T-cell (primary cell): ENCODE measurements around the gene NECAB2. TPM values are rescaled to one million over a fixed set of nuclear protein-coding genes. Genes with fewer than 3 reads are reported as not detected.

Source experiments
- ATAC-seq, 4 experiments: fragments of 200-7000 bp in 3 of 4; fragments of 150-1000 bp in 1 of 4; cut with Tn5 transposase; replicated peaks in 1 of 4; 1 replicate in 3 of 4; 2 replicates in 1 of 4; pipeline ENCODE4 v1.10.0; 2021; ENCODE audit warnings: moderate library complexity in 3 of 4, mild to moderate bottlenecking in 2 of 4, moderate number of reproducible peaks in 1 of 4
- CTCF ChIA-PET, 2 donors: fragments of 300-600 bp; sonication (Branson Sonifier 250); formaldehyde crosslinking; loops; one replicate each; lab custom pipeline; 2022; ENCODE audit warnings: antibody characterized with exemption in 2 of 2; lab: Charles Lee
- POLR2A ChIA-PET, 2 donors: fragments of 300-600 bp; sonication (Branson Sonifier 250); formaldehyde crosslinking; loops; one replicate each; lab custom pipeline; 2022; ENCODE audit warnings: antibody characterized with exemption in 2 of 2; lab: Charles Lee
- DNase-seq, 35 experiments: peaks; one replicate each; pipeline versions ENCODE4 v3.0.0 to v3.0.0-alpha.2; 2013 to 2023
- H3K27ac ChIP-seq: one replicate; pipeline ENCODE4 v1.5.1; 2013; ENCODE audit warnings: low read length
- H3K27me3 ChIP-seq, 2 experiments: replicated peaks in 1 of 2; 1 replicate in 1 of 2; 2 replicates in 1 of 2; pipeline versions ENCODE4 v1.6.1 to v1.7.0; 2013; ENCODE audit warnings: low read length in 1 of 2, mixed read lengths in 1 of 2; ENCODE audit not compliant: control insufficient read depth in 2 of 2, insufficient read depth in 2 of 2; ENCODE audit errors: extremely low read depth in 1 of 2
- H3K36me3 ChIP-seq, 2 donors: 1 replicate in 1 of 2; 2 replicates in 1 of 2; pipeline versions ENCODE4 v1.6.1 to v1.7.0; 2013; ENCODE audit warnings: low read length in 1 of 2; ENCODE audit not compliant: control insufficient read depth in 2 of 2, insufficient read depth in 1 of 2; ENCODE audit errors: extremely low read depth in 1 of 2
- H3K4me1 ChIP-seq, 2 experiments: 1 replicate in 1 of 2; 2 replicates in 1 of 2; pipeline versions ENCODE4 v1.6.1 to v1.7.0; 2013; ENCODE audit warnings: low read length in 2 of 2, mixed read lengths in 1 of 2; ENCODE audit not compliant: insufficient read depth in 2 of 2, control insufficient read depth in 1 of 2; ENCODE audit errors: extremely low read depth in 1 of 2
- H3K4me3 ChIP-seq, 2 donors: 1 replicate in 1 of 2; 2 replicates in 1 of 2; pipeline versions ENCODE4 v1.5.1 to v1.7.0; 2013; ENCODE audit warnings: mild to moderate bottlenecking in 2 of 2, low read length in 1 of 2, moderate library complexity in 1 of 2; ENCODE audit not compliant: control insufficient read depth in 1 of 2; ENCODE audit errors: extremely low read depth in 1 of 2
- H3K9me3 ChIP-seq: 2 replicates; pipeline ENCODE4 v1.7.0; 2013
- H3K27ac Mint-ChIP-seq, 2 donors: one replicate each; pipeline ENCODE4 v1.8.0; 2020 to 2021; ENCODE audit warnings: mild to moderate bottlenecking in 2 of 2, mixed read lengths in 2 of 2
- H3K27me3 Mint-ChIP-seq, 2 donors: one replicate each; pipeline ENCODE4 v1.8.0; 2021 to 2022; ENCODE audit warnings: mixed read lengths in 2 of 2
- H3K36me3 Mint-ChIP-seq: one replicate; pipeline ENCODE4 v1.8.0; 2021; ENCODE audit warnings: mixed read lengths
- H3K4me1 Mint-ChIP-seq, 3 donors: one replicate each; pipeline ENCODE4 v1.8.0; 2020 to 2022; ENCODE audit warnings: mixed read lengths in 3 of 3, mild to moderate bottlenecking in 1 of 3
- H3K4me3 Mint-ChIP-seq, 3 donors: one replicate each; pipeline ENCODE4 v1.8.0; 2020 to 2022; ENCODE audit warnings: mild to moderate bottlenecking in 3 of 3, mixed read lengths in 3 of 3, moderate library complexity in 3 of 3
- H3K9me3 Mint-ChIP-seq, 3 donors: one replicate each; pipeline ENCODE4 v1.8.0; 2020 to 2022; ENCODE audit warnings: mixed read lengths in 3 of 3
- WGBS: methylation state at CpG from one replicate; pipeline ENCODE4 v1.1.5; 2013; ENCODE audit warnings: missing lambda C conversion rate; ENCODE audit not compliant: insufficient coverage; 5-methylcytosine and 5-hydroxymethylcytosine counted together
- total RNA-seq, 35 experiments: library from RNA in 6 of 35; stranded (reverse) in 6 of 35; fragments of 120-200 nt in 1 of 35; gene quantifications; one replicate each; pipeline versions ENCODE4 v1.2.1 to v1.2.4 and lab custom pipeline; 2013 to 2026

The NECAB2 gene
- total RNA-seq, 5 donors from 2014 or later (not counting 1 experiment from before 2014, with no cell fraction given), result not detected

DNA sequence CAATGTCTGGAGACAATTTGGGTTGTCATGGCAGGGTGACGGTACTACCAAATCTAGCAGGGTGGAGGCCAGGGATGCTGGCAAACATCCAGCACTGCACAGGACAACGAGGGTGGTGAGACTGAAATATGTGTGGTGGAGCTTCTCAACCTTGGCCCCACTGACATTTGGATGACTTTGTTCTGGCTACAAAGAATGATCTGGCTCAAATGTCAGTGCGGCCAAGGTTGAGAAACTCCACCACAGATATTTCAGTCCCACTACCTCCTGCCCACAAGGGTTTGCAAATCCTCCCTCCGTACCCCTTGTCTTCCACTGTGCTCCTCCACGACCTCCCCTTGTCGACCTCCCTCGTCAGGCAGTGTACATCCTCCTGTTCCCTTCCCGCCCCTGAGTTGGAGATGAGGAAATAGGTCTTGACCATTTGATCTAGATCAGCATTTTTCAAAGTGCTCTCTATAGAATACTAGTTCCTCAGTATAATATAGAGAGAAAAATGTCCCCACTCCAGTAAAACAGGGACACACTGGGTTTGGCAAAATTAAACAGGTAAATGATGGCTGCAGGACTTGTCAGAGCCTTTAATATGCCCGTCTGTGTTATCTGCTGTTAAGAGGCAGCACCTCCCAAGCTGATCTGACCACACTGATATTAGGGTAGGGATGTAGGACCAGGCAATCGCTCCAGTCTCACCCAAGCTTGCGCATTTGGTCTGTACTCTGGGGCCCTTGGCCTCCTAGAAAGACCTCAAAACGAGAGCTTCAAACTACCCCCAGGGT, 8.2 kb upstream of the NECAB2 start:
- Mint-ChIP-seq H3K4me3 (no peak overlapping the region), H3K4me1 (no peaks in the 10 kb centered on the region), H3K27ac (no peak overlapping the region), H3K36me3 (no peaks in the 10 kb centered on the region), H3K9me3 (no peaks in the 10 kb centered on the region), H3K27me3 (peaks cover 2 to 8% of the 10 kb centered on the region in 2 donors)
- no peak overlapping the region for H3K27ac ChIP-seq
- WGBS, result 74% methylated on average over 5 of the region's 12 CpGs
- peaks cover 0 to 5% of the 10 kb centered on the region in 2 experiments for H3K4me1 ChIP-seq
- H3K9me3 ChIP-seq, result no peaks in the 10 kb centered on the region
- H3K36me3 ChIP-seq, result no peaks in the 10 kb centered on the region
- ChIA-PET CTCF (interaction anchor here in 1 of 2 donors (1.1 kb wide), 1 partner anchor 227 kb away, joined by 3 read pairs; the partner anchor contains the start of gene TAF1C), POLR2A (no interaction called here)
- peaks cover 0 to 24% of the 10 kb centered on the region in 2 experiments for H3K27me3 ChIP-seq
- ATAC-seq, result no peak
- DNase-seq, result no peak
- H3K4me3 ChIP-seq, result no peak overlapping the region

- 90% methylated on average over 26 of the region's 29 CpGs for WGBS
- no peak for DNase-seq
- Histone ChIP-seq H3K36me3 (no peaks in the 10 kb centered on the region), H3K27me3 (peaks cover 0 to 15% of the 10 kb centered on the region in 2 experiments), H3K4me1 (peaks cover 0 to 5% of the 10 kb centered on the region in 2 experiments), H3K4me3 (no peak overlapping the region), H3K27ac (no peak overlapping the region), H3K9me3 (no peaks in the 10 kb centered on the region)
- ChIA-PET CTCF (interaction anchor here in 1 of 2 donors (1.1 kb wide), 1 partner anchor 226 kb away, joined by 3 read pairs; the partner anchor contains the start of gene TAF1C), POLR2A (no interaction called here)
- Mint-ChIP-seq H3K27ac (no peak overlapping the region), H3K9me3 (no peaks in the 10 kb centered on the region), H3K36me3 (no peaks in the 10 kb centered on the region), H3K4me1 (no peaks in the 10 kb centered on the region), H3K27me3 (peaks cover 0 to under 1% of the 10 kb centered on the region in 2 donors), H3K4me3 (no peak overlapping the region)
- no peak for ATAC-seq
These were observed 7.4 kb upstream of the NECAB2 start for GRCh38 chr16:83960521-83961249.

GRCh38 chr16:83961591-83961990, 6.5 kb upstream of the NECAB2 start:
- H3K4me3 Mint-ChIP-seq, result no peak overlapping the region
- Histone ChIP-seq H3K4me3 (no peak overlapping the region), H3K36me3 (no peaks in the 10 kb centered on the region), H3K9me3 (no peaks in the 10 kb centered on the region), H3K27ac (no peak overlapping the region), H3K27me3 (peaks cover 0 to 10% of the 10 kb centered on the region in 2 experiments), H3K4me1 (peaks cover 0 to 4% of the 10 kb centered on the region in 2 experiments)
- ATAC-seq, result no peak
- no peak overlapping the region for H3K27ac Mint-ChIP-seq
- DNase-seq, result no peak
- no peaks in the 10 kb centered on the region for H3K9me3 Mint-ChIP-seq
- WGBS, result no CpG with 5 or more reads among the region's 5 CpGs
- H3K36me3 Mint-ChIP-seq, result no peaks in the 10 kb centered on the region
- ChIA-PET POLR2A (interaction anchor here in 1 of 2 donors (0.7 kb wide), 1 partner anchor 15 kb away, joined by 3 read pairs; no protein-coding TSS in a partner anchor), CTCF (no interaction called here)
- H3K27me3 Mint-ChIP-seq, result no peaks in the 10 kb centered on the region
- no peaks in the 10 kb centered on the region for H3K4me1 Mint-ChIP-seq

- Mint-ChIP-seq H3K27ac (no peak overlapping the region), H3K4me1 (peaks cover 0 to 3% (median 2%) of the 10 kb centered on the region in 3 donors), H3K9me3 (no peaks in the 10 kb centered on the region), H3K4me3 (no peak overlapping the region), H3K36me3 (no peaks in the 10 kb centered on the region), H3K27me3 (peaks cover 3 to 4% of the 10 kb centered on the region in 2 donors)
- ChIA-PET POLR2A (no interaction called here), CTCF (no interaction called here)
- Histone ChIP-seq H3K4me3 (no peak overlapping the region), H3K27ac (no peak overlapping the region), H3K36me3 (no peaks in the 10 kb centered on the region), H3K9me3 (no peaks in the 10 kb centered on the region), H3K4me1 (no peaks in the 10 kb centered on the region), H3K27me3 (peaks cover 0 to 12% of the 10 kb centered on the region in 2 experiments)
- DNase-seq, result no peak
- WGBS, result 87% methylated on average over 20 of the region's 22 CpGs
- no peak for ATAC-seq
These were observed 4.5 kb upstream of the NECAB2 start for GRCh38 chr16:83963277-83964119.

DNA sequence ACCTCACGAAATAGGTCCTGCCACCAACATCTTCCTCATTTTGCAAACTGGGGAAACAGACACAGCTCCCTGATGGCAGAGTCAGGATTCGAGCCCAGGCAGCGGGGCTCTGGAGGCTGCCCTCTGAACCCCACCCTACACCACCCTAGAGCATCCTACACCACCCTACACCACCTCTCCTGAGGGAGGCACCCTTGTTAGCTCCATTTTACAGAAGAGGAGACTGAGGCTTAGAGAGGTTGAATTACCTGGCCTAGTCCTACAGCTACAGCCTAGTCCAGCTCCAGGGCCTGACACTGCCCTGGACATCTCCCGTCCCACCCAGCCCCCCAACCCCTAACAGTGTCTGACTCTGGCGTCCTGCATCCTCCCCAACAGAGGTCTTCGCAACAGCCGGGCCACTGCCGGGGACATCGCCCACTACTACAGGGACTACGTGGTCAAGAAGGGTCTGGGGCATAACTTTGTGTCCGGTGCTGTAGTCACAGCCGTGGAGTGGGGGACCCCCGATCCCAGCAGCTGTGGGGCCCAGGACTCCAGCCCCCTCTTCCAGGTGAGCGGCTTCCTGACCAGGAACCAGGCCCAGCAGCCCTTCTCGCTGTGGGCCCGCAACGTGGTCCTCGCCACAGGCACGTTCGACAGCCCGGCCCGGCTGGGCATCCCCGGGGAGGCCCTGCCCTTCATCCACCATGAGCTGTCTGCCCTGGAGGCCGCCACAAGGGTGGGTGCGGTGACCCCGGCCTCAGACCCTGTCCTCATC, 3.2 kb upstream of the NECAB2 start:
- H3K36me3 Mint-ChIP-seq, result no peaks in the 10 kb centered on the region
- CTCF ChIA-PET, result no interaction called here
- Histone ChIP-seq H3K27me3 (peaks cover 0 to 22% of the 10 kb centered on the region in 2 experiments), H3K27ac (no peak overlapping the region), H3K9me3 (no peaks in the 10 kb centered on the region), H3K36me3 (no peaks in the 10 kb centered on the region), H3K4me1 (peaks cover 0 to 3% of the 10 kb centered on the region in 2 experiments), H3K4me3 (no peak overlapping the region)
- H3K9me3 Mint-ChIP-seq, result no peaks in the 10 kb centered on the region
- H3K4me1 Mint-ChIP-seq, result peaks cover 0 to 7% (median 2%) of the 10 kb centered on the region in 3 donors
- H3K27me3 Mint-ChIP-seq, result peaks cover 4 to 9% of the 10 kb centered on the region in 2 donors
- H3K4me3 Mint-ChIP-seq, result no peak overlapping the region
- H3K27ac Mint-ChIP-seq, result no peak overlapping the region
- POLR2A ChIA-PET, result no interaction called here
- ATAC-seq (no peak), DNase-seq (no peak)
- WGBS, result 88% methylated on average over 25 of the region's 26 CpGs
